H9 (cell line): Measurements from ENCODE around the gene THSD4. TPM values are rescaled to one million over a fixed set of nuclear protein-coding genes. Genes with fewer than 3 reads are reported as not detected.

Experiments used
- DNase-seq: peaks from one replicate; pipeline ENCODE4 v3.0.0-alpha.2; 2017
- H2AFZ ChIP-seq: one replicate; pipeline ENCODE4 v1.6.1; 2013; ENCODE audit warnings: mild to moderate bottlenecking, low read length, control low read depth, moderate library complexity
- H2AK5ac ChIP-seq: 2 replicates; pipeline ENCODE4 v1.6.1; 2013; ENCODE audit warnings: low read length, control low read depth, mixed read lengths; ENCODE audit not compliant: insufficient read length
- H2BK120ac ChIP-seq: one replicate; pipeline ENCODE4 v1.6.1; 2013; ENCODE audit warnings: low read depth, mild to moderate bottlenecking, low read length, control low read depth, inconsistent platforms; ENCODE audit not compliant: poor library complexity, severe bottlenecking
- H2BK12ac ChIP-seq: 2 replicates; pipeline ENCODE4 v1.6.1; 2013; ENCODE audit warnings: low read length, control low read depth, mixed read lengths, low read depth; ENCODE audit not compliant: insufficient read length
- H2BK15ac ChIP-seq: 2 replicates; pipeline ENCODE4 v1.6.1; 2013; ENCODE audit warnings: low read depth, low read length, control low read depth
- H2BK20ac ChIP-seq: one replicate; pipeline ENCODE4 v1.6.1; 2013; ENCODE audit warnings: low read depth, mild to moderate bottlenecking, low read length, control low read depth, inconsistent platforms; ENCODE audit not compliant: poor library complexity, severe bottlenecking
- H2BK5ac ChIP-seq: 2 replicates; pipeline ENCODE4 v1.6.1; 2013; ENCODE audit warnings: low read length, control low read depth, mixed read lengths; ENCODE audit not compliant: insufficient read length
- H3K14ac ChIP-seq: 2 replicates; pipeline ENCODE4 v1.6.1; 2013; ENCODE audit warnings: low read length, control low read depth; ENCODE audit not compliant: insufficient read depth
- H3K18ac ChIP-seq: 2 replicates; pipeline ENCODE4 v1.6.1; 2013; ENCODE audit warnings: low read depth, mild to moderate bottlenecking, mixed read lengths, low read length, control low read depth; ENCODE audit not compliant: insufficient read length
- H3K23ac ChIP-seq: 2 replicates; pipeline ENCODE4 v1.6.1; 2013; ENCODE audit warnings: low read length, control low read depth, mixed read lengths, low read depth; ENCODE audit not compliant: insufficient read length
- H3K23me2 ChIP-seq: 2 replicates; pipeline ENCODE4 v1.6.1; 2013; ENCODE audit warnings: low read depth, mild to moderate bottlenecking, mixed read lengths, low read length, control low read depth; ENCODE audit not compliant: insufficient read length, poor library complexity, severe bottlenecking
- H3K27ac ChIP-seq: 2 replicates; pipeline ENCODE4 v1.5.1; 2013; ENCODE audit warnings: low read length, control low read depth, mixed read lengths, low read depth; ENCODE audit not compliant: insufficient read length
- H3K27me3 ChIP-seq: 2 replicates; pipeline ENCODE4 v1.6.1; 2013; ENCODE audit warnings: low read length, control low read depth, inconsistent platforms; ENCODE audit not compliant: insufficient read depth
- H3K4ac ChIP-seq: 2 replicates; pipeline ENCODE4 v1.6.1; 2013; ENCODE audit warnings: low read depth, mild to moderate bottlenecking, control low read depth, inconsistent platforms, low read length, moderate library complexity
- H3K4me1 ChIP-seq: 2 replicates; pipeline ENCODE4 v1.6.1; 2013; ENCODE audit warnings: low read length, control low read depth, inconsistent platforms; ENCODE audit not compliant: insufficient read depth
- H3K4me2 ChIP-seq: 2 replicates; pipeline ENCODE4 v1.6.1; 2013; ENCODE audit warnings: low read length, control low read depth, mixed read lengths; ENCODE audit not compliant: insufficient read length, insufficient read depth
- H3K56ac ChIP-seq: 2 replicates; pipeline ENCODE4 v1.6.1; 2013; ENCODE audit warnings: low read depth, mild to moderate bottlenecking, mixed read lengths, low read length, control low read depth; ENCODE audit not compliant: insufficient read length
- H3K79me1 ChIP-seq: 2 replicates; pipeline ENCODE4 v1.6.1; 2013; ENCODE audit warnings: low read depth, mild to moderate bottlenecking, moderate library complexity, low read length, control low read depth, inconsistent platforms; ENCODE audit not compliant: insufficient read depth, poor library complexity, severe bottlenecking
- H3K79me2 ChIP-seq: 2 replicates; pipeline ENCODE4 v1.6.1; 2013; ENCODE audit warnings: low read length, control low read depth, inconsistent platforms; ENCODE audit not compliant: insufficient read depth
- H3K9ac ChIP-seq: 2 replicates; pipeline ENCODE4 v1.6.1; 2013; ENCODE audit warnings: low read length, control low read depth, mixed read lengths; ENCODE audit not compliant: insufficient read length; ENCODE audit errors: extremely low read depth
- H3K9me3 ChIP-seq: one replicate; pipeline ENCODE4 v1.6.1; 2013; ENCODE audit warnings: low read depth, low read length, inconsistent platforms; ENCODE audit not compliant: control insufficient read depth
- H3T11ph ChIP-seq: one replicate; pipeline ENCODE4 v1.6.1; 2013; ENCODE audit warnings: mild to moderate bottlenecking, low read length, control low read depth, inconsistent platforms
- H4K20me1 ChIP-seq: one replicate; pipeline ENCODE4 v1.6.1; 2013; ENCODE audit not compliant: control insufficient read depth, insufficient read length, insufficient read depth
- H4K5ac ChIP-seq: 2 replicates; pipeline ENCODE4 v1.6.1; 2013; ENCODE audit warnings: low read depth, mild to moderate bottlenecking, mixed read lengths, low read length, control low read depth; ENCODE audit not compliant: insufficient read length
- H4K8ac ChIP-seq: replicated peaks from 2 replicates; pipeline ENCODE4 v1.6.1; 2013; ENCODE audit warnings: low read length, control low read depth, mixed read lengths, low read depth; ENCODE audit not compliant: insufficient read length
- H4K91ac ChIP-seq: 2 replicates; pipeline ENCODE4 v1.6.1; 2013; ENCODE audit warnings: low read depth, mild to moderate bottlenecking, moderate library complexity, mixed read lengths, low read length, control low read depth; ENCODE audit not compliant: insufficient read length
- H3K27ac Mint-ChIP-seq, 3 experiments: 2 replicates in 2 of 3; 3 replicates in 1 of 3; pipeline ENCODE4 v1.8.0; 2020 to 2021; ENCODE audit warnings: mixed read lengths in 3 of 3, mild to moderate bottlenecking in 1 of 3, moderate library complexity in 1 of 3
- H3K27me3 Mint-ChIP-seq: 2 replicates; pipeline ENCODE4 v1.8.0; 2021; ENCODE audit warnings: low read depth, mild to moderate bottlenecking, moderate library complexity, mixed read lengths
- H3K36me3 Mint-ChIP-seq, 3 experiments: 2 replicates in 2 of 3; 3 replicates in 1 of 3; pipeline ENCODE4 v1.8.0; 2020 to 2021; ENCODE audit warnings: low read depth in 3 of 3, mixed read lengths in 3 of 3; ENCODE audit not compliant: insufficient read depth in 1 of 3
- H3K4me1 Mint-ChIP-seq, 2 experiments: 2 replicates each; pipeline ENCODE4 v1.8.0; 2020; ENCODE audit warnings: mixed read lengths in 2 of 2
- H3K4me3 Mint-ChIP-seq, 2 experiments: 2 replicates in 1 of 2; 3 replicates in 1 of 2; pipeline ENCODE4 v1.8.0; 2020 to 2021; ENCODE audit warnings: mild to moderate bottlenecking in 2 of 2, mixed read lengths in 2 of 2, moderate library complexity in 1 of 2
- H3K9me3 Mint-ChIP-seq, 2 experiments: 2 replicates in 1 of 2; 3 replicates in 1 of 2; pipeline ENCODE4 v1.8.0; 2020; ENCODE audit warnings: mild to moderate bottlenecking in 2 of 2, mixed read lengths in 2 of 2, moderate library complexity in 1 of 2
- CTCF ChIP-seq: fragments of 200-600 bp; sonication (generic); conservative IDR thresholded peaks from 3 replicates; pipeline ENCODE4 v1.8.0; 2021; ENCODE audit warnings: antibody characterized with exemption, mild to moderate bottlenecking
- WGBS: extraction: QIAGEN DNeasy Blood & Tissue Kit; methylation state at CpG from one replicate; pipeline ENCODE4 v1.1.7; 2013; ENCODE audit warnings: missing lambda C conversion rate, low lambda C conversion rate, mixed read lengths; ENCODE audit not compliant: insufficient read length; ENCODE audit errors: extremely low coverage; 5-methylcytosine and 5-hydroxymethylcytosine counted together
- total RNA-seq: library from RNA; stranded (reverse); gene quantifications from 2 replicates; pipeline ENCODE4 v1.2.1, GENCODE V29; 2021

Gene THSD4
- total RNA-seq, 1 experiment from 2014 or later = 5.5 TPM

GRCh38 chr15:71195242-71195641, 80.0 kb downstream of the THSD4 start:
- H3K9ac ChIP-seq = no peak overlapping the region
- peak; percentile 76 for TF ChIP-seq CTCF
- H2AFZ ChIP-seq = no peak overlapping the region
- H2BK120ac ChIP-seq = no peak overlapping the region
- H4K91ac ChIP-seq = no peak overlapping the region
- Mint-ChIP-seq H3K36me3 (peaks cover 0 to 1% (median 0%) of the 10 kb centered on the region in 3 experiments; a peak in 1 of 7 replicates), H3K9me3 (no peaks in the 10 kb centered on the region; a peak in 1 of 5 replicates), H3K27ac (no peak overlapping the region; a peak in 2 of 7 replicates), H3K4me3 (no peak overlapping the region), H3K4me1 (peaks cover 6 to 13% of the 10 kb centered on the region in 2 experiments), H3K27me3 (no peaks in the 10 kb centered on the region)
- no peak overlapping the region for H3K56ac ChIP-seq
- H2AK5ac ChIP-seq = no peak overlapping the region
- no peaks in the 10 kb centered on the region for H3K27me3 ChIP-seq
- peak; percentile 50 for DNase-seq
- H4K5ac ChIP-seq = no peak overlapping the region
- no peaks in the 10 kb centered on the region for H3K9me3 ChIP-seq
- H3K79me1 ChIP-seq = no peaks in the 10 kb centered on the region
- H3K4me2 ChIP-seq = no peak overlapping the region
- H4K8ac ChIP-seq = no peak overlapping the region
- no peak overlapping the region for H2BK15ac ChIP-seq
- H3K23ac ChIP-seq = no peak overlapping the region
- 0 out of 2 replicates have a peak, but pooled peaks cover 5% of the 10 kb centered on the region for H3K4me1 ChIP-seq
- H3K79me2 ChIP-seq = no peaks in the 10 kb centered on the region
- no peak overlapping the region for H3K4ac ChIP-seq
- H2BK12ac ChIP-seq = no peak overlapping the region
- H3K27ac ChIP-seq = no peak overlapping the region
- no peaks in the 10 kb centered on the region for H4K20me1 ChIP-seq
- H2BK5ac ChIP-seq = no peak overlapping the region
- H3K14ac ChIP-seq = no peak overlapping the region
- no peak overlapping the region for H3T11ph ChIP-seq
- H3K18ac ChIP-seq = no peak overlapping the region
- WGBS = no CpG with 5 or more reads among the region's 1 CpG
- no peak overlapping the region for H2BK20ac ChIP-seq
- no peaks in the 10 kb centered on the region for H3K23me2 ChIP-seq
